B cell (primary cell): ENCODE results near the gene POLK. TPM values are rescaled to one million over a fixed set of nuclear protein-coding genes. Genes with fewer than 3 reads are reported as not detected.
"Not testable (repeated sequence)": the region's sequence is repeated elsewhere in the genome, so short reads cannot be mapped to it uniquely, and the experiment has no call there.

Experiments
- ATAC-seq: fragments of 200-7000 bp; cut with Tn5 transposase; one replicate; pipeline ENCODE4 v1.10.0; 2021; ENCODE audit warnings: low read depth, mild to moderate bottlenecking, moderate number of reproducible peaks, moderate library complexity
- CTCF ChIA-PET: fragments of 350-600 bp; sonication (Branson Sonifier 250); formaldehyde crosslinking; loops from one replicate; lab custom pipeline; 2021; ENCODE audit warnings: antibody characterized with exemption, inconsistent platforms; lab: Charles Lee
- POLR2A ChIA-PET: fragments of 350-600 bp; sonication (Branson Sonifier 250); formaldehyde crosslinking; loops from one replicate; lab custom pipeline; 2021; ENCODE audit warnings: antibody characterized with exemption; lab: Charles Lee
- DNase-seq: peaks from one replicate; pipeline ENCODE4 v3.0.0; 2013
- H2AFZ ChIP-seq: 2 replicates; pipeline ENCODE4 v1.6.1; 2012; ENCODE audit warnings: mild to moderate bottlenecking, low read depth, low read length; ENCODE audit not compliant: insufficient read depth, poor library complexity, severe bottlenecking
- H3K27ac ChIP-seq, 2 donors: 1 replicate in 1 of 2; 2 replicates in 1 of 2; pipeline ENCODE4 v1.5.1; 2012 to 2013; ENCODE audit warnings: low read length in 2 of 2, mild to moderate bottlenecking in 2 of 2, moderate library complexity in 1 of 2
- H3K27me3 ChIP-seq, 4 experiments: fragments of 200-600 bp in 1 of 4; sonication (generic) in 1 of 4; replicated peaks in 1 of 4; 1 replicate in 2 of 4; 2 replicates in 2 of 4; pipeline versions ENCODE4 v1.6.1 to v1.7.0; 2013 to 2016; ENCODE audit warnings: low read length in 3 of 4, mild to moderate bottlenecking in 2 of 4, mixed read lengths in 1 of 4, moderate library complexity in 1 of 4; ENCODE audit not compliant: insufficient read depth in 4 of 4, control insufficient read depth in 3 of 4; ENCODE audit errors: control extremely low read depth in 1 of 4
- H3K36me3 ChIP-seq, 2 experiments: replicated peaks in 1 of 2; 1 replicate in 1 of 2; 2 replicates in 1 of 2; pipeline versions ENCODE4 v1.6.1 to v1.7.1; 2013; ENCODE audit warnings: low read length in 1 of 2; ENCODE audit not compliant: insufficient read depth in 2 of 2, control insufficient read depth in 1 of 2; ENCODE audit errors: control extremely low read depth in 1 of 2, extremely low read depth in 1 of 2
- H3K4me1 ChIP-seq, 2 donors: fragments of 200-600 bp in 1 of 2; sonication (generic) in 1 of 2; 1 replicate in 1 of 2; 2 replicates in 1 of 2; pipeline versions ENCODE4 v1.5.1 to v1.6.1; 2013 to 2017; ENCODE audit warnings: low read length in 2 of 2; ENCODE audit not compliant: control insufficient read depth in 2 of 2, insufficient read depth in 2 of 2
- H3K4me2 ChIP-seq: replicated peaks from 2 replicates; pipeline ENCODE3; 2012; ENCODE audit warnings: mild to moderate bottlenecking, low read depth, low read length; ENCODE audit not compliant: poor library complexity, severe bottlenecking
- H3K4me3 ChIP-seq, 5 experiments: fragments of 200-600 bp in 1 of 5; sonication (generic) in 1 of 5; 1 replicate in 3 of 5; 2 replicates in 2 of 5; pipeline versions ENCODE4 v1.5.1 to v1.7.0; 2011 to 2016; ENCODE audit warnings: low read length in 4 of 5, mild to moderate bottlenecking in 4 of 5, low read depth in 2 of 5, control low read depth in 1 of 5, moderate library complexity in 1 of 5; ENCODE audit not compliant: insufficient read depth in 1 of 5; ENCODE audit errors: control extremely low read depth in 1 of 5, extremely low read depth in 1 of 5
- H3K79me2 ChIP-seq: fragments of 200-600 bp; sonication (generic); one replicate; pipeline ENCODE4 v1.6.0; 2016; ENCODE audit warnings: low read length; ENCODE audit not compliant: control insufficient read depth, insufficient read depth
- H3K9ac ChIP-seq: fragments of 200-600 bp; sonication (generic); 2 replicates; pipeline ENCODE4 v1.6.1; 2017; ENCODE audit warnings: mild to moderate bottlenecking, low read length, moderate library complexity
- H3K9me3 ChIP-seq, 3 donors: one replicate each; pipeline versions ENCODE4 v1.6.1 to v1.7.1; 2013; ENCODE audit warnings: low read length in 2 of 3; ENCODE audit not compliant: control insufficient read depth in 2 of 3, insufficient read depth in 1 of 3; ENCODE audit errors: control extremely low read depth in 1 of 3
- H4K20me1 ChIP-seq: 2 replicates; pipeline ENCODE4 v1.6.0; 2012; ENCODE audit warnings: mild to moderate bottlenecking, low read length; ENCODE audit not compliant: insufficient read depth, control insufficient read depth, poor library complexity, severe bottlenecking
- H3K27ac Mint-ChIP-seq: one replicate; pipeline ENCODE4 v1.8.0; 2021; ENCODE audit warnings: mixed read lengths
- H3K27me3 Mint-ChIP-seq: one replicate; pipeline ENCODE4 v1.8.0; 2021; ENCODE audit warnings: mixed read lengths
- H3K4me1 Mint-ChIP-seq: one replicate; pipeline ENCODE4 v1.8.0; 2021; ENCODE audit warnings: mixed read lengths
- H3K4me3 Mint-ChIP-seq: one replicate; pipeline ENCODE4 v1.8.0; 2021; ENCODE audit warnings: mixed read lengths
- H3K9me3 Mint-ChIP-seq: one replicate; pipeline ENCODE4 v1.8.0; 2022; ENCODE audit warnings: mixed read lengths; ENCODE audit not compliant: insufficient read depth
- CTCF ChIP-seq: fragments of 200-600 bp; IDR thresholded peaks from one replicate; pipeline ENCODE4 v1.8.0; 2022; ENCODE audit warnings: antibody characterized with exemption, mild to moderate bottlenecking
- EZH2 ChIP-seq: IDR thresholded peaks from 2 replicates; pipeline ENCODE4 v1.6.1; 2012; ENCODE audit warnings: borderline replicate concordance, low read depth, mild to moderate bottlenecking, moderate library complexity, low read length; ENCODE audit not compliant: insufficient read depth, poor library complexity, severe bottlenecking
- WGBS: methylation state at CpG from one replicate; pipeline ENCODE4 v1.1.5; 2013; ENCODE audit warnings: missing lambda C conversion rate; ENCODE audit not compliant: insufficient coverage; 5-methylcytosine and 5-hydroxymethylcytosine counted together
- intact Hi-C: fragments of 100-400 bp; cut with micrococcal nuclease; formaldehyde crosslinking; loops from one replicate; pipeline ENCODE4 v1.10.0; 2022
- polyA plus RNA-seq: library from polyadenylated mRNA; depleted of rRNA; stranded (reverse); fragments of >200 nt; gene quantifications from 2 replicates; pipeline ENCODE4 v1.2.3, GENCODE V29; 2012
- total RNA-seq, 2 donors: library from RNA; stranded (reverse); fragments of 120-200 nt in 1 of 2; gene quantifications; 1 replicate in 1 of 2; 2 replicates in 1 of 2; pipeline versions ENCODE4 v1.2.3 to v1.2.4, GENCODE V29; 2013 to 2022

The POLK gene
- total and polyA plus RNA-seq, 2 donors (not counting 1 experiment from before 2014, with no cell fraction given) = 13.8 to 41.6 TPM

DNA sequence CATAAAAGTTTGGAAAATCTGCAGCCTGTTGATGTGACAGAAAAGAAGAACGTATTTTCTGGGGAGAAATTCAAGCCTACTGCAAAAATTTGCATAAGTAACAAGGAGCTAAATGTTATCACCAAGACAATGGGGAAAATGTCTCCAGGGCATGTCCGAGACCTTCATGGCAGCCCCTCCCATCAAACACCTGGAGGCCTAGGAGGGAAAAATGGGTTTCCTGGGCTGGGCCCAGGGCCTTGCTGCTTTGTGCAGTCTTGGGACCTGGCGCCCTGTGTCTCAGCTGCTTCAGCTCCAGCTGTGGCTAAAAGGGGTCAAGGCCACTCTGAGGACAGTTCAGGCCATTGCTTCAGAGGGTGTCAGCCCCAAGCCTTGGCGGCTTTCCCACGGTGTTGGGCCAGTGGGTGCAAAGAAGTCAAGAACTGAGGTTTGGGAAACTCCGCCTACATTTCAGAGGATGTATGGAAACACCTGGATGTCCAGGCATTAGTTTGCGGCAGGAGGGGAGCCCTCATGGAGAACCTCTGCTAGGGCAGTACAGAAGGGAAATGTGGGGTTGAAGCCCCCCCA is 13.4 kb upstream of the POLK start:
- peaks cover 30% of the 10 kb centered on the region for H4K20me1 ChIP-seq
- no peaks in the 10 kb centered on the region for H3K4me1 ChIP-seq
- H3K4me1 Mint-ChIP-seq = peaks cover 3% of the 10 kb centered on the region
- ATAC-seq = no peak
- H3K9me3 ChIP-seq = no peaks in the 10 kb centered on the region
- no peak for DNase-seq
- H3K4me3 Mint-ChIP-seq = no peak overlapping the region
- peaks cover 54% of the 10 kb centered on the region for H3K79me2 ChIP-seq
- H3K9ac ChIP-seq = no peak overlapping the region
- H3K9me3 Mint-ChIP-seq = no peaks in the 10 kb centered on the region
- intact Hi-C loops = no loop called here
- POLR2A ChIA-PET = no interaction called here
- no peaks in the 10 kb centered on the region for H3K27me3 ChIP-seq
- no peak for TF ChIP-seq EZH2
- no peak for TF ChIP-seq CTCF
- CTCF ChIA-PET = no interaction called here
- no peak overlapping the region for H3K27ac ChIP-seq
- H2AFZ ChIP-seq = no peak overlapping the region
- no peak overlapping the region for H3K4me3 ChIP-seq
- 95% methylated on average over 3 of the region's 7 CpGs for WGBS
- H3K27me3 Mint-ChIP-seq = no peaks in the 10 kb centered on the region
- H3K4me2 ChIP-seq = no peak overlapping the region
- no peak overlapping the region for H3K27ac Mint-ChIP-seq
- peaks cover 0 to 26% of the 10 kb centered on the region in 2 experiments for H3K36me3 ChIP-seq

DNA sequence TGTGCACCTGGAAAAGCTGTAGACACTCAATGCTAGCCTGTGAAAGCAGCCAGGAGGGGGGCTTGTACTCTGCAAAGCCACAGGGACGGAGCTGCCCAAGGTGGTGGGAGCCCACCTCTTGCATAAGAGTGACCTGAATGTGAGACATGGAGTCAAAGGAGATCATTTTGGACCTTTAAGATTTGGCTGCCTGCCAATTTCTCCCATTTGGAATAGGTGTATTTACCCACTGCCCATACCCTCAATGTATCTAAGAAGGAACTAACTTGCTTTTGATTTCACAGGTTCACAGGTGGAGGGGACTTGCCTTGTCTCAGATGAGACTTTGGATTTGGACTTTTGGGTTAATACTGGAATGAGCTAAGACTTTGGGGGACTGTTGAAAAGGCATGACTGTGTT is 12.8 kb upstream of the POLK start:
- Histone ChIP-seq H4K20me1 (peaks cover 30% of the 10 kb centered on the region), H3K36me3 (peaks cover 0 to 26% of the 10 kb centered on the region in 2 experiments), H3K79me2 (peaks cover 58% of the 10 kb centered on the region)
- H3K4me3 ChIP-seq, H3K9me3 Mint-ChIP-seq, CTCF ChIA-PET, intact Hi-C loops, H3K27ac ChIP-seq, ATAC-seq, POLR2A ChIA-PET, H3K9me3 ChIP-seq, DNase-seq, H2AFZ ChIP-seq, H3K27me3 ChIP-seq, H3K9ac ChIP-seq, H3K4me2 ChIP-seq, H3K27ac Mint-ChIP-seq, H3K4me1 Mint-ChIP-seq, H3K4me3 Mint-ChIP-seq, H3K4me1 ChIP-seq, H3K27me3 Mint-ChIP-seq: not testable (repeated sequence)
- no CpG with 5 or more reads among the region's 1 CpG for WGBS

- H3K27me3 Mint-ChIP-seq, H3K4me2 ChIP-seq, H3K4me3 Mint-ChIP-seq, H3K27ac ChIP-seq, H3K9ac ChIP-seq, intact Hi-C loops, H3K27ac Mint-ChIP-seq, H3K9me3 ChIP-seq, H3K27me3 ChIP-seq, POLR2A ChIA-PET, CTCF ChIA-PET, H2AFZ ChIP-seq, H3K4me3 ChIP-seq, DNase-seq, H3K9me3 Mint-ChIP-seq, ATAC-seq: not testable (repeated sequence)
- peaks cover 30% of the 10 kb centered on the region for H3K4me1 Mint-ChIP-seq
- H3K36me3 ChIP-seq = peaks cover 3 to 12% of the 10 kb centered on the region in 2 experiments
- H4K20me1 ChIP-seq = peaks cover 49% of the 10 kb centered on the region
- peaks cover 85% of the 10 kb centered on the region for H3K79me2 ChIP-seq
- H3K4me1 ChIP-seq = peaks cover 9 to 13% of the 10 kb centered on the region in 2 donors
- WGBS = 33% methylated on average over 1 of the region's 5 CpGs
Measured at GRCh38 chr5:75505112-75505511, 6.6 kb upstream of the POLK start.
